HTR-8/SVneo (cell line): ENCODE data around the gene TCFL5.

Experiments used
- DNase-seq: peaks from one replicate; pipeline ENCODE4 v3.0.0; 2011; ENCODE audit warnings: low spot score, mixed read lengths; ENCODE audit not compliant: insufficient read length
- FAIRE-seq: peaks from 2 replicates; lab custom pipeline; 2011; peaks lifted over from hg19 to GRCh38; lab: Jason Lieb, UNC

Gene TCFL5

DNA sequence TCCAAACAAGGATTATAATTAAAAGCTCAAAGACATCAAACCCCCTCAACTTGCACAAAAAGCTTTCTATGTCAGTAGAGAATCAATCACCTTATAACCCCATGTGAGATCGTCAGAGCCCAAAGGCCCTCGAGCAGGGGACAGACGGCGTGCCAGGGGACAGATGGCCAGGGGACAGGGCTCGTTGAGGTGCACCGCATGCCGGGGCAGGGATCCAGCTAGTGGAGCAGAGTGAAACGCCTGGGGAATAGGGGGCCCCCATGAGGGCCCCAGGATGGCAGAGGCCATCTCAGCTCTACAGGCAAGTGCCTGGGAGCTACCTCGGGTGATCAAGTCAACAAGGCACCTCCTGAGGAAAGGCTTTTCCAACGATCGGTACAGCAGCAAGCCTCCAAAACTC, 36.0 kb upstream of the TCFL5 start:
- FAIRE-seq (no peak), DNase-seq (no peak)

GRCh38 chr20:62896526-62896925, 34.9 kb upstream of the TCFL5 start:
- no peak for FAIRE-seq

GRCh38 chr20:62895539-62895938, 33.9 kb upstream of the TCFL5 start:
- no peak for DNase-seq
- peak; percentile 13 for FAIRE-seq

More at GRCh38 chr20:62896526-62896925, 34.9 kb upstream of the TCFL5 start:
- DNase-seq, result no peak

DNA sequence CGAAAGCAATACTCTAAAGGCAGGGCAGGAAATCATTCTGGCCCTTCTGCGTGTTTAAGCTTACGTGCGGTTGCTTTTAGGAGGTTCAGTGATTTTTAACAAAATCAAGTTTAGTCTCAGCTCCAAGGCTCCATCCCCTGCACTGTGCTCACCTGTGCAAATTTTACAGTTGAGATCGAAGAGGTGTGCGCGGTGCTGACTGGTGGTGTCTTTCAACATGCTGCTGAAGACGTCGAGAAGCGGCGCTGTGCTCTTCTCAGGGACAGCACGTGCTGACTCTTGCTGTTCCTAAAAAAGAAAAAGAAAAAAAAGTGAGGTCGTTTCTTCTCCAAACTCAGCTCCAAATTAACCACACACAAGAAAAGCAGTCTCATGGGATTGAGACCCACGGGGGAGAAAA, 32.6 kb upstream of the TCFL5 start:
- FAIRE-seq, result no peak
- DNase-seq, result no peak

- peak; percentile 54 for FAIRE-seq
- no peak for DNase-seq
These were observed 32.1 kb upstream of the TCFL5 start for GRCh38 chr20:62893700-62894099.

- no peak for FAIRE-seq
- DNase-seq, result no peak
These were observed 31.0 kb upstream of the TCFL5 start for GRCh38 chr20:62892348-62893304.

DNA sequence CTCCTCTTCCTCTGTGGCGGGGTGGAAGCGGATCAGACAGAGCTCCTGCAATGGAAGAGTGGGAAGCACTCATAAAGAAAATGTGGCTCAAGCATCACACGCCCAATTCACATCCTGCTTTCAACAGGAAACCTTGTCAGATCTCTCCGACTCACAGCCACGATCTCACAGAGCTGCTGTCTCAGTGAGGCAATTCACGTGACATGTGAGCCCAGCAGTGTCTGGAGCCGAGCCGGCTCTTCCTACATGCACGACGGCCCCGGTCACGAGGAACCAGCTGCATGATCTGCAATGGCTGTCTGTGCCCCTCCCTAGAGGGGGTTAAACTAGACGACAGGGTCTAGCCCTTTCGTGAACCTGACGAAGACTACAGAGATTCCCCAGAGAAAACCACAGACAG, 29.5 kb upstream of the TCFL5 start:
- DNase-seq (no peak), FAIRE-seq (peak; percentile 9)

GRCh38 chr20:62890444-62890843, 28.8 kb upstream of the TCFL5 start:
- DNase-seq (no peak), FAIRE-seq (no peak)

DNA sequence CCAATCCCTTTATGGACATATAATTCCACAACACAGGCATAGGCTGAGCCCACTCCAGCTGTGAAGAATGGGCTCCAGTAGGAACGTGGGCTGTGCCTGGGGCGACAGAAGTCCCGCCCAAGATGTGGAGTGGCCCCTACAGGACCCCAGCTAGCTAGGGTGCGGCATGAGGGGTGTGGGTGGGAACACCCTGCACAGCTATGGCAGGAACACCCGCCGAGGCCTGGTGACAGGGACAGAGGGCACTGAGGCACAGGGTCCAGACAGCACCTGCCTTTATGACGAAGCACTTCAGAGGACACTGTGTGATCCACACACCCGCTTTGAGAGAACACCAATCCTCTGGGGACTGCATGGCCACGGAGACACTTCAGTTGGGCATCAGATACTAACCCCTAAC, 28.2 kb upstream of the TCFL5 start:
- FAIRE-seq (peak; percentile 64), DNase-seq (no peak)

DNA sequence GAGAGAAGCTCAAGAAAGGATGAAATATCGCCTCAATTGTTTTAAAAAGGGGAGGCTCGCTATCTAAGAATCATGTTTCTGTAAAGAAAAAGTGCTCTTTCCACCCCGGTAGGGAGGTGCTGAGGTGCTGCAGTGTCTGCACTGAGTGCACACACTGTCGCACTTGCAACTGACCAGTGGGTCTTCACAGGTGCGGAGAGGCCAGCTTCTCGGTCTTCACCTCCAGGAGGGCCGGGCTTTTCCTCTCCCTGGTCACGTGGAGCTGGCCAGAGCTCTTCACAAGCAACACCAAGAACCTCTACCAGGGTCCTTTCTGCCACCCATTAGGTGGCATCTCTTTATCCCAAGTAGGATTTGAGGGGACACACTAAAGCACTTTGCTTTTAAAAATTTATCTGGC, 27.8 kb upstream of the TCFL5 start:
- no peak for FAIRE-seq

GRCh38 chr20:62888910-62889309, 27.3 kb upstream of the TCFL5 start:
- no peak for DNase-seq
- no peak for FAIRE-seq

More for the DNA sequence above, 27.8 kb upstream of the TCFL5 start:
- no peak for DNase-seq

- FAIRE-seq (no peak), DNase-seq (no peak)
These were observed 26.8 kb upstream of the TCFL5 start for GRCh38 chr20:62888406-62888805.

- FAIRE-seq, result no peak
- DNase-seq, result no peak
These were observed 26.2 kb upstream of the TCFL5 start for GRCh38 chr20:62887860-62888239.

DNA sequence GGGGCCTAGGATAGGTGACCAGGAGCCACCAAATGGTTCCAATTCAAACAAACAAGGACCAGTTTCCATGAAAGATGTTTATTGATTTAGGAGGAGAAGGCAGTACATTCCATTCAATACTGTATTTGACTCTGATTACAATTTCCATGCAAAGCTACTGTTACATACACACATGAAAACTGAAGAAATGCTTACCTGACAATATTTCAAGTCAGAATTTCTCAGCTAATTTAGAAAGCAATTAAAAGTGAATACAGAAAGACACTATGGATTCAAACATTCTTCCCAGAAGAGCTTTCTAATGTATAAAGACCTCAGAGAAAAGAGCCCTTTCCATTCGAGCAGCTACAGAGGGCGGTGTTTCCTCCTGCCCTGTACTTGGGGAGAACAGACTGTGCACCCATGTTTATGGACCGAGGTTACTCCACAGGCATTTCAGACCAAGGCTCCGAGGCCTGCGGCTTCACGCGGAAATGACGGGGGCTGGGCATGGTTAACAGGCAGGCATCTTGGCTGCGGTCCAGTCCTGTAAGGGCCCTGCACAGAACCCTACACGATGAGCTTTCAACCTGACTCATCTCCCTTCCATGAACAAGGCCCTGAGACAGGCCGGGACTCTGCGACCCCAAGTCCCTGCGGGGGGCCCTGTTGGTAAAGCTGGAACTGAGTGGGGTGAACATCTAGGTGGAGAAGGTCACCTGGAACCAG, 25.7 kb upstream of the TCFL5 start:
- peak; percentile 96 for FAIRE-seq
- DNase-seq, result peak; percentile 78

DNA sequence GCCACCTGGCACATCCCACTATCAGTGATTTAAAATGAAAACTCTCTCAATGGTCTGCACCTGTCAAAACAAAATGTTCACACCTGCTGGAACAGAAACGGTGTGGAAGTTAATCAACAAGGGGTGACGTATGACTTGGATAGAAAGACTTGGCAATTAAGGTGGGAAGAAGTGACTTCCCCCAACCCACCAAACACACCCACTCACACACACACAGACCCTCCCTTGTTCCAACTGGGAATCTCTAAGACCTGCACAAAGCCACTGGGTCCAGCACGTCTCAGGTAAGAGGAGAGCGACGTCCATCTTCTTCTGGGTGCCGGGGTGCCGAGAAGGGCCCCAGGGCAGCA, 25.1 kb upstream of the TCFL5 start:
- DNase-seq (no peak), FAIRE-seq (no peak)

DNA sequence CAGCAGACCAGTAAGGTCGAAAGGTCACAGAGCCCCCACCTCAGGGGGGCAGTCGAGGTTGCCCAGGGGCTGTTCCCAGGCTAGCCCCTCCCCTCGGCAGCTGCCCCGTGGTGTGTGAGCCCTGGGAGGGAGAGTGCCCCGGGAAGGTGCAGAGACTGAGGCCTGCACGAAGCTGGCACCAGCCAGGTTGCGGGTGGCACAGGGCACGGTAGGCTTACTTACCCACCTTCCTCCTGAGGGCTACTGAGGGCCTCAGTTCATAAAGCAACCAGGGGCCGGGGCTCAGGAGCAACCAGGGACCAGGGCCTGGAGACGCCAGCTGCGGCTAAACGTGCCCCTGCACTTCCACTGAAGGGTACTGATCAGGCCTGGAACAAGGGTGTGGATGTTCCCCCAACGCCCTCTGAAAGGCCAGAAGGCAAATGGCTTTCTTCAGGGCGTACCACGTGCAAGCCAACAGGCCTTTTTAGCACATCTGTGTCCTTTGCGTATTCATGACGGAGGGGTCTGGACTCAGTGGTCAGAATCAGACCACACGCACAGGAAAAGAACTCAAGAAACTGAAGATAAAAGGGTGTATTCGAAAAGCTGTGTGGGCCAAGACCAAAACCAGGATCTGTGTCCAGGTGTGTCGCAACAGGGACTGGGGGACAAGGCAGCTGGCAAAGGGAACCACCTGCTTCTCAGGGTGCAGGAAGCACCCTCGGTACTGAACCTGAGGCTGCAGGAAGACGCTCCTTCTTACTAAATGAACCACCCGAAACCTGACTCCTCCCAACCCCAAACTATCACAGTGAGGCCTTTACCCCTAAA, 24.5 kb upstream of the TCFL5 start:
- peak; percentile 85 for FAIRE-seq

DNA sequence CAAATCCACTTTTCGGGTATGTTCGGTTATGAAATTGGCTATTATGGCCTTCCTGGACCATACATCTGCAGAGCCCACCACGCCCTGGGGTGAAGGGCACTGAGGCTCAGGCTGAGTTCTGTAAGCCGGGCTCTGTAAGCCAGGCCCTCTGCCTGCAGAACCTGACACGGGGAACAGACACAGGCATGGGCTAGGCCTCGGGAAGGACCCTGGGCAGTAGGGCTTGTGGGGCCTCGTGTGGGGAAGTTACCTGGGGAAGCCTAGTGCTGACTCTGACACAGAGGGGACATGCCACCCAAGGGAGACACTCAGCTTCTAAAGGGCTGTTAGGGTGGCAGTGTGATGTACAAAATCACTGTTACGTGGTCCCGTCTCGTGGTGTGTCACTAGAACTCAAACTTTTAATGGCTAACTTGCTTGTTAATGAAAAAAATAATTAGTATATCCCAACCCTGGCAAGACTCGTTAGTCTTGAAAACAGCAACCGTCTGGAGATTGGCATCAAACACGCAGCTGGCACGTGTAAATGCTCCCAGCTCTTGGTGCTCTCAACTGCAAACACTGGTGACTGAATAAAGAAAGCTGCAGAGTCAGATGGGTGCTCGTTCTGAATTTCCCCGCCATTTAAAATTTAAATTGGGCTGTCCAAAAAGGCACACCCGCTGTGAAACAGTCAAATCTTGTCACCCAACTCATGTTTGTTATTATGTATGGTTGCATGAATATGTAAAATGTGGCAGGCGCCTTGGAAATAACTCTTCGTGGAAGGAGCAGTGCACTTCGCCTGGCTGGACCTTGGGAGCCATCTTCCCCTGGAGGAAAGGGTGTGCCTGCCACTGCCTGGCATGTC, 23.6 kb upstream of the TCFL5 start:
- no peak for FAIRE-seq

More for the DNA sequence above, 24.5 kb upstream of the TCFL5 start:
- no peak for DNase-seq

GRCh38 chr20:62884556-62884955, 22.9 kb upstream of the TCFL5 start:
- FAIRE-seq (no peak), DNase-seq (no peak)

More for the DNA sequence above, 23.6 kb upstream of the TCFL5 start:
- DNase-seq, result no peak

- DNase-seq, result no peak
- FAIRE-seq, result no peak
These were observed 20.8 kb upstream of the TCFL5 start for GRCh38 chr20:62882426-62882825.
